GM12875 (cell line): Measurements from ENCODE around the gene CTSF.
"Not testable (repeated sequence)": the region's sequence is repeated elsewhere in the genome, so short reads cannot be mapped to it uniquely, and the experiment has no call there.

Experiments used
- H3K4me3 ChIP-seq: one replicate; pipeline ENCODE4 v1.5.1; 2011; ENCODE audit warnings: low read depth, low read length, control low read depth
- TF ChIP-seq, protein P1 (sequence below): IDR thresholded peaks from 2 replicates; pipeline ENCODE4 v1.5.1; 2011; ENCODE audit warnings: low read depth, mild to moderate bottlenecking, control low read depth, inconsistent platforms, low read length, moderate library complexity, borderline replicate concordance; ENCODE audit not compliant: insufficient read depth

The CTSF gene

DNA sequence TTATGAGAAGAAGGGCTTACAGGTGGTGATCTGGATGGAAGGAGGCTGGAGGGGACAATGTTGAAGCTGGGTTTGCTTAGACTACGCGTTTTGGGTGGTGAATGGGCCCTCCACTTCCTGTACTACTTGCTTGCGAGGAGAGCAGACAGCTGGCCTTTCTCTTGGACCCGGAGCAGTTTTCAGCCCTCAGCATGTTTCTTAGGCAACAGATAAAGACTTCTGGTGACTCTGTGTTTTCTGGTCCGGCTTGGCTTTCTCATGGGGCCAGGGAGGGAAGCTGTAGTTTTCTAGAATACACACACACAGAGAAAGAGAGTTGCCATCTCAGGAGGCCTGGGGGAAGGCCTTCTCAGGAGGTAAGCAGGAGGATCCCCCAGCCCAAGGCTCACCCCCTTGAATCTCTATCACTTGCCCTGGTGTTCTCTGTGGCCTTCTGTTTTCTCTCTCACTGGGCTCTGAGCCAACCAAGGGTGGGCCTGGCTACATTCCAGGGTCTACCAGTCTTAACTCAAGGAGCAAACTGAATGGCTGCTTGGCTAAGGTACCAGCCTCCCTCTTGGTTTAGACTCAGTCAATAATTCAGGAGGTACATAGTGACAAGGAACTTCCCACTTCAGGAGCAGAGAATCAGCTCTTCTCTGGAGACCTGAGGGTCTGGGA, 27.0 kb upstream of the CTSF start:
- no peak overlapping the region for H3K4me3 ChIP-seq
- TF ChIP-seq, protein P1, sequence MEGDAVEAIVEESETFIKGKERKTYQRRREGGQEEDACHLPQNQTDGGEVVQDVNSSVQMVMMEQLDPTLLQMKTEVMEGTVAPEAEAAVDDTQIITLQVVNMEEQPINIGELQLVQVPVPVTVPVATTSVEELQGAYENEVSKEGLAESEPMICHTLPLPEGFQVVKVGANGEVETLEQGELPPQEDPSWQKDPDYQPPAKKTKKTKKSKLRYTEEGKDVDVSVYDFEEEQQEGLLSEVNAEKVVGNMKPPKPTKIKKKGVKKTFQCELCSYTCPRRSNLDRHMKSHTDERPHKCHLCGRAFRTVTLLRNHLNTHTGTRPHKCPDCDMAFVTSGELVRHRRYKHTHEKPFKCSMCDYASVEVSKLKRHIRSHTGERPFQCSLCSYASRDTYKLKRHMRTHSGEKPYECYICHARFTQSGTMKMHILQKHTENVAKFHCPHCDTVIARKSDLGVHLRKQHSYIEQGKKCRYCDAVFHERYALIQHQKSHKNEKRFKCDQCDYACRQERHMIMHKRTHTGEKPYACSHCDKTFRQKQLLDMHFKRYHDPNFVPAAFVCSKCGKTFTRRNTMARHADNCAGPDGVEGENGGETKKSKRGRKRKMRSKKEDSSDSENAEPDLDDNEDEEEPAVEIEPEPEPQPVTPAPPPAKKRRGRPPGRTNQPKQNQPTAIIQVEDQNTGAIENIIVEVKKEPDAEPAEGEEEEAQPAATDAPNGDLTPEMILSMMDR = no peak

DNA sequence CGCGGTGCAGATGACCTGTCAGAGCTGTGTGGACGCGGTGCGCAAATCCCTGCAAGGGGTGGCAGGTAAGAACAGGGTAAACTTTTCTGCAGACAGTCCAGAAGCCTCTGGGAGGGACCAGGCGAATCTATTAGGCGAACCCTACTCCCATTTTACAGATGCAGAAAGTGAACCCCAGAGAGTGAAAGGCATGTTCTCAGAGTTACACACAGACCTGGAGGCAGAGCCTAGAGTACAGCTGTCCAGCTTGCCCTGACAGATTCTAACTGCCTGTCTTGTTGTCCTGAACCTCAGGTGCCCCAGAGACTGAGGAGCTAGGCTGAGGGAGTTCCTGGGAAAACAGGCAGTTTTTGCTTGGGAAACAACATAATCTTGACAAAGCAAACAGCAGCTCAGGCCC, 25.2 kb upstream of the CTSF start:
- TF ChIP-seq, protein P1 = no peak
- H3K4me3 ChIP-seq = peak overlapping the region; percentile 83

DNA sequence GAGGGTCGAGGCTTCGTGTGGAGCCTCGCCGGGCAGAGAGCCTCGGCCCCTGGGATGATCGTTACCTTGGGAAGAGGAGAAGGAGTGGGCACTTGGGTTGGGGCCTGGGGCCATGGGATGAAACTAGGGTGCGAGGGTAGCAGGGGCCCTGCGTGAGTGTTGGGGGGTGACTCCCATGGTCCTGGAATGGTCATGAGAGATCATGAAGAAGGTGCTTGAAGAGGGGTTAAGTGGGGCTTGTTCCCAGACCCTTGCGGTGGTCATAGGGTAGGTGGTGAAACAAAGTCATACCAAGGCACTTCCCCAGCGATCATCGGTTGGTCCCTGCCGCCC, 24.9 kb upstream of the CTSF start:
- peak overlapping the region; percentile 83 for H3K4me3 ChIP-seq
- TF ChIP-seq, protein P1 = no peak

DNA sequence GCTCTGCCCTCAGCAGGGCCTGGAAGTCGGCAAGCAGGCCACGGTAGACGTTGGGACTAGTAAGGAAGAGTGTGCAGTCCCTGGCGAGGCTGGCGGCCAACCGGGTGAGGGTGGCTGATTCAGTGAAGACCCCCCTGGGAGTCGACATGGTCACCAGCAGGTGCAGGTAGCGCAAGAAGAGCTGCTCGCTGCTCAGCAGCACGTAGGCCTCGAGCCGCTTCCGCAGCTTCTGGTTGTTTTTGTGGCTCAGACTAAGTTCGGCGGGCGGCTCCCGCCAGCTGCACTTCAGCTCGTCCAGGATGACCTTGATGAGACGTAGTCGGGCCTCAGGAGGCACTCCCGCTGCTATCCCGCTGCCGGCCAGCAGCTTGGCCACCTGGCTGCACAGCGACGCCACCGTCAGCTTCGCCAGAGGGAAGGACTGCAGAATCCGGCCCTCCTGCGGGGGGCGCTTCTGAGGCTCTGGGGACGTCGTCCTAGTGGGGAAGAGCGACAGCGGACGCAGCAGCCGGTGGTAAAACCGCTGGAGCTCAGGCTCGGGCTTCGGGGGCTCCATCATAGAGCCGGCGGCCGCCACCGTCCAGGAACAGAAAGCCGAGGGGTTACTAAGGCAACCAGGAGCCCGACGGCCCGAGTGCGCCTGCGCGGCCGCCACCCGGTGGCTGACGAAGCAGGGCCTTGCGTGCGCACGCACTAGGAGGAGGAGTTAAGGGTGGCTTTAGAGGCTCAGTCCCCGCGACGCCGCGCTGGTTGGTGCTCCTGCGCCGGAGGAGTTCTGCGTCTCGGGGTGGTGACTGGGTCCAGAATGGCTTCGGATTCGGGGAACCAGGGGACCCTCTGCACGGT, 24.3 kb upstream of the CTSF start, which contains the start of the genes CCDC87 and CCS:
Gene CCDC87 (minus strand): TSS at position 607 of the 846 bp plus-strand sequence. CDS start 48 bp downstream, at position 559.
Gene CCS (plus strand): TSS at position 729 of the 846 bp plus-strand sequence. CDS start 77 bp downstream, at position 806.
- peak within 1 kb of the TSS; percentile 83 for H3K4me3 ChIP-seq
- TF ChIP-seq, protein P1 = peak; percentile 64

DNA sequence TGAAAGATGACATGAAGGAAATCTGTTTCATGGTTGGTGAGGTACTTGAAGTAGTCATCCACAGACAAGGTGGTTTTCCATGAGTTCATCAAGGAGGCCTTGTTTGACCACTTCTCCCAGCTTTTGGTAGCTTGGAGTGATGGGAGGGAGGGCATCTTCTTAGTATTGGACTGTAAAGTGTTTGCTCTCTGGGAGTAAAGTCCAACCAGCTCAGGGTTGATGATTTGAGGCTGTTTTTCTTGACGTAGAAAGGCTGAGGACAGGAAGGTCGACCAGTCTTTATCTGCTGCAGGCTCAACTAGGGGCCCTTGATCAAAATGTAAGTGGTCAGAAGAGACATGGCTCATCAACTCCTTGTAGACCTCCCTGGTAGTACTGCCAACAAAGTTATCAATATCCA, 22.8 kb upstream of the CTSF start:
- no peak overlapping the region for H3K4me3 ChIP-seq
- TF ChIP-seq, protein P1 = no peak

DNA sequence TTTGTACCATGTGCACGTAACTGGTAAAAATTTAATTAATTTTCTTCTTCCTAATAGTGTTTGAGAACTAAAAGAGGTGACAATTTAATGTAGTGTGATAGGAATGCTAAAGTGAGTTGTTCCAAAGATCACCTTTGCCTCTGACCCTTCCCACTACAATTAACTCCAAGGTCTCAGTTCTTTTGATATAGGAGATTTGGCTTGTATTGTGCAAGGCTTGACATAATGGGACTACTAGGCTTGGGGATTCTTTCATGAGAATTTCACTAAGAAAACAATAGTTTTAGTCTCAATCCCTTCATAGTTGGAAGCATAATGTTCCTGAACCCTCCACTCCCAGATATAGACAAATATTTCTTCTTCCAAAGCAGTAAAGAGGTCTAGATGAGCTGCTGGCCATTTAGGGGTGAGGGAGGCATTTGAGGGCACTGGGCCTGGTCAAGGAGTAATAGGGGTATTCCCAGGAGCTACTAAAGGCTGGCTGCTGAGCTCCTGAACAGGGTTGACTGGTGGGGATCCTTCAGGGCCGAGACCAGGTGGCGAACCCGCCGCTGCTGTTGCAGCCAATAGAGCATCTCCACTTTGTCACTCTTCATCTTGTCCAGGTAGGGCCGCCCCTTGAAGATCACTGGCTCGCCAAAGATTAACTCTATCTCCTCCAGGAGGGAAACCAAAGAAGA, 21.7 kb upstream of the CTSF start:
- no peak overlapping the region for H3K4me3 ChIP-seq
- TF ChIP-seq, protein P1 = no peak

DNA sequence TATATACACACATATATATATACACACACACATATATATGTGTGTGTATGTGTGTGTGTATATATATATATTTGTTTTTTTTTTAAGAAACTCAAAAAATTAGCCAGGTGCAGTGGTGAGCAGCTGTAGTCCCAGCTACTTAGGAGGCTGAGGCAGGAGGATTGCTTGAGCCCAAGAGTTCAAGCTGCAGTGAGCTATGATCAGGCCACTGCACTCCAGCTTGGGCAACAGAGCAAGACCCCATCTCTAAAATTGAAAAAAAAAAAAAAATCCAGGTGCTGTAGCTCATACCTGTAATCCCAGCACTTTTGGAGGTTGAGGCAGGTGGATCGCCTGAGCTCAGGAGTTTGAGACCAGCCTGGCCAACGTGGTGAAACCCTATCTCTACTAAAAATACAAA, 20.9 kb upstream of the CTSF start:
- H3K4me3 ChIP-seq = not testable (repeated sequence)
